Measurements from ENCODE around the gene NARS2.
"Not testable (repeated sequence)": the region's sequence is repeated elsewhere in the genome, so short reads cannot be mapped to it uniquely, and the experiment has no call there.

- not testable (repeated sequence) for TF ChIP-seq CTCF (conservative IDR thresholded peaks at IDR 0.05 in 1 of 2, IDR thresholded peaks at IDR 0.05 in 1 of 2; ENCODE audit: low read depth in 1 of 2, low read length in 2 of 2); EZH2 (IDR thresholded peaks at IDR 0.05; ENCODE audit: low read length, missing control alignments)
Observed at GRCh38 chr11:78564037-78564436, 10.6 kb downstream of the NARS2 start.

All from fibroblast of lung (primary cell).